GM12878 (cell line): ENCODE measurements around the gene SPHK1. TPM values are rescaled to one million over a fixed set of nuclear protein-coding genes. Genes with fewer than 3 reads are reported as not detected.
A peak's percentile ranks its signal among the peaks of the same experiment; 100 is the strongest.

Source experiments
- ATAC-seq: fragments of 200-7000 bp; cut with Tn5 transposase; 3 replicates; pipeline ENCODE4 v1.9.1; 2020; ENCODE audit warnings: mild to moderate bottlenecking, moderate library complexity
- BruUV-seq: library from RNA; stranded (reverse); fragments of 400-500 nt; replicated peaks from 2 replicates; lab custom pipeline; 2021; lab: Mats Ljungman, UMichigan
- CTCF ChIA-PET: fragments of 300-600 bp; sonication (Branson Sonifier 250); formaldehyde crosslinking; extraction: SDS; loops from one replicate; lab custom pipeline; 2021; ENCODE audit warnings: inconsistent platforms; lab: Yijun Ruan, JAX
- POLR2A ChIA-PET: fragments of 350-600 bp; formaldehyde crosslinking; extraction: SDS; loops from one replicate; lab custom pipeline; 2021; ENCODE audit warnings: inconsistent platforms; lab: Charles Lee
- RAD21 ChIA-PET: fragments of 300-600 bp; sonication (Branson Sonifier 250); formaldehyde crosslinking; loops from one replicate; lab custom pipeline; 2023; ENCODE audit warnings: antibody characterized with exemption; ENCODE audit not compliant: unreplicated experiment; lab: Charles Lee
- SMC1A ChIA-PET: fragments of 300-600 bp; sonication (Branson Sonifier 250); formaldehyde crosslinking; loops from one replicate; lab custom pipeline; 2023; ENCODE audit not compliant: unreplicated experiment, uncharacterized antibody; lab: Charles Lee
- DNase-seq: peaks from one replicate; pipeline ENCODE4 v3.0.0-alpha.2; 2011; ENCODE audit warnings: low read depth, low spot score
- FAIRE-seq: peaks from 3 replicates; lab custom pipeline; 2011; peaks lifted over from hg19 to GRCh38; lab: Jason Lieb, UNC
- H2AFZ ChIP-seq: 2 replicates; pipeline ENCODE4 v1.6.0; 2011; ENCODE audit warnings: low read depth, low read length, control low read depth; ENCODE audit not compliant: control insufficient read depth
- H3K27ac ChIP-seq: 2 replicates; pipeline ENCODE4 v1.5.1; 2011; ENCODE audit warnings: control low read depth; ENCODE audit not compliant: control insufficient read depth, insufficient read depth
- H3K27me3 ChIP-seq, 2 experiments: replicated peaks in 1 of 2; 2 replicates each; pipeline versions ENCODE4 v1.6.0 to v1.6.1; 2011; ENCODE audit warnings: low read length in 1 of 2; ENCODE audit not compliant: control insufficient read depth in 2 of 2, insufficient read depth in 2 of 2
- H3K36me3 ChIP-seq, 2 experiments: 2 replicates each; pipeline ENCODE4 v1.5.1; 2011; ENCODE audit warnings: low read length in 1 of 2; ENCODE audit not compliant: control insufficient read depth in 2 of 2, insufficient read depth in 2 of 2
- H3K4me1 ChIP-seq: 2 replicates; pipeline ENCODE4 v1.6.1; 2011; ENCODE audit warnings: mild to moderate bottlenecking, low read length, moderate library complexity, mixed read lengths; ENCODE audit not compliant: control insufficient read depth, insufficient read depth
- H3K4me2 ChIP-seq: 2 replicates; pipeline ENCODE4 v1.6.0; 2011; ENCODE audit warnings: control low read depth; ENCODE audit not compliant: control insufficient read depth, insufficient read depth
- H3K4me3 ChIP-seq: fragments of 200-600 bp; sonication (generic); 2 replicates; pipeline ENCODE4 v1.5.1; 2016
- H3K79me2 ChIP-seq: 2 replicates; pipeline ENCODE4 v1.6.0; 2011; ENCODE audit warnings: low read length; ENCODE audit not compliant: control insufficient read depth, insufficient read depth
- H3K9ac ChIP-seq: 2 replicates; pipeline ENCODE4 v1.8.0; 2011; ENCODE audit warnings: low read length, control low read depth, mixed read lengths; ENCODE audit not compliant: control insufficient read depth, insufficient read depth
- H3K9me3 ChIP-seq: replicated peaks from 3 replicates; pipeline ENCODE4 v1.5.1; 2011; ENCODE audit warnings: mild to moderate bottlenecking, low read length; ENCODE audit not compliant: control insufficient read depth, insufficient read depth
- H4K20me1 ChIP-seq: 2 replicates; pipeline ENCODE4 v1.6.0; 2011; ENCODE audit not compliant: control insufficient read depth, insufficient read depth
- ATF2 ChIP-seq: IDR thresholded peaks from 2 replicates; pipeline ENCODE4 v1.6.1; 2012; ENCODE audit warnings: low read length, inconsistent platforms
- EED ChIP-seq: sonication (generic); IDR thresholded peaks from 2 replicates; pipeline ENCODE4 v1.6.1; 2016; ENCODE audit warnings: antibody characterized with exemption, low read depth
- MAX ChIP-seq: IDR thresholded peaks from 2 replicates; pipeline ENCODE4 v1.6.1; 2012; ENCODE audit warnings: low read depth, low read length, improper control_type of control experiment
- MEF2B ChIP-seq: fragments of 450-650 bp; IDR thresholded peaks from 2 replicates; pipeline ENCODE4 v1.6.1; 2018; ENCODE audit warnings: mild to moderate bottlenecking, moderate library complexity; ENCODE audit not compliant: partially characterized antibody, poor library complexity, severe bottlenecking
- PAX5 ChIP-seq: IDR thresholded peaks from 2 replicates; pipeline ENCODE4 v1.6.1; 2011; ENCODE audit warnings: low read depth, low read length, borderline replicate concordance
- RB1 ChIP-seq: fragments of 450-650 bp; formaldehyde crosslinking; IDR thresholded peaks from 2 replicates; pipeline ENCODE4 v1.6.1; 2017; ENCODE audit warnings: mild to moderate bottlenecking, borderline replicate concordance
- SIN3A ChIP-seq: IDR thresholded peaks from 2 replicates; pipeline ENCODE4 v1.6.1; 2012; ENCODE audit warnings: low read depth, low read length, improper control_type of control experiment
- SMC3 ChIP-seq: IDR thresholded peaks from 2 replicates; pipeline ENCODE4 v1.6.1; 2011; ENCODE audit warnings: low read length, improper control_type of control experiment, borderline replicate concordance
- SREBF1 ChIP-seq: IDR thresholded peaks from 2 replicates; pipeline ENCODE4 v1.6.1; 2012; ENCODE audit warnings: mild to moderate bottlenecking, low read length
- TCF7 ChIP-seq: IDR thresholded peaks from 2 replicates; pipeline ENCODE4 v1.6.1; 2014; ENCODE audit warnings: antibody characterized with exemption, borderline replicate concordance
- USF2 ChIP-seq: IDR thresholded peaks from 2 replicates; pipeline ENCODE4 v1.6.1; 2011; ENCODE audit warnings: low read depth, low read length, improper control_type of control experiment, borderline replicate concordance
- ZNF217 ChIP-seq: fragments of 450-650 bp; IDR thresholded peaks from 2 replicates; pipeline ENCODE4 v1.6.1; 2017; ENCODE audit warnings: antibody characterized with exemption, mild to moderate bottlenecking
- ZNF592 ChIP-seq: fragments of 450-650 bp; IDR thresholded peaks from 2 replicates; pipeline ENCODE4 v1.6.1; 2017; ENCODE audit warnings: mild to moderate bottlenecking, moderate library complexity
- WGBS: methylation state at CpG from one replicate; pipeline ENCODE4 v1.1.6; 2016; ENCODE audit warnings: low lambda C conversion rate; ENCODE audit not compliant: insufficient replicate concordance, insufficient coverage; ENCODE audit errors: missing lambda C conversion rate; 5-methylcytosine and 5-hydroxymethylcytosine counted together
- in situ Hi-C: fragments of 300-500 bp; cut with MboI; formaldehyde crosslinking; loops from 9 replicates; pipeline ENCODE4 v1.14.3; 2018; ENCODE audit warnings: mixed read lengths
- intact Hi-C: fragments of 100-400 bp; cut with micrococcal nuclease; formaldehyde crosslinking; loops from one replicate; pipeline ENCODE4 v1.14.2; 2022; ENCODE audit not compliant: unreplicated experiment
- polyA plus RNA-seq, 11 experiments: library from polyadenylated mRNA; depleted of rRNA in 4 of 11; unstranded in 6 of 11; stranded (reverse) in 5 of 11; fragments of >200 nt; fragmentation: Nextera tagmentation in 4 of 11; fragmentation: Illumina TruSeq in 1 of 11; extraction: Ambion mirVana in 4 of 11; extraction: Trizol in 1 of 11; gene quantifications; 1 replicate in 1 of 11; 2 replicates in 10 of 11; pipeline versions ENCODE4 v1.2.1 to v1.2.3, GENCODE V29; 2011 to 2016; ENCODE audit warnings: inconsistent platforms in 2 of 11, missing spikeins in 2 of 11, low read depth in 1 of 11
- total RNA-seq, 4 experiments: library from RNA; depleted of rRNA in 3 of 4; stranded (reverse); fragments of >200 nt in 3 of 4; fragmentation: Illumina TruSeq in 1 of 4; extraction: Trizol in 1 of 4; gene quantifications; 2 replicates each; pipeline versions ENCODE4 v1.2.1 to v1.2.3, GENCODE V29; 2013 to 2021

SPHK1 gene
- total and polyA plus RNA-seq, 10 of the 15 experiments (the other 5 are each of a cell fraction or from before 2014, with no cell fraction given), result 0.09 to 1.1 (median 0.36) TPM; not detected in 2

GRCh38 chr17:76433693-76434092 lies 49.3 kb downstream of the SPHK1 start:
- ChIA-PET CTCF (interaction anchor here (1.1 kb wide), 1 partner anchor 22 kb away, joined by 3 read pairs; no protein-coding TSS in a partner anchor), RAD21 (no interaction called here), POLR2A (no interaction called here), SMC1A (no interaction called here)
- no peak overlapping the region for H3K4me3 ChIP-seq
- H3K27me3 ChIP-seq, result no peaks in the 10 kb centered on the region
- in situ Hi-C loops, result no loop called here
- H3K27ac ChIP-seq, result no peak overlapping the region
- 71% methylated on average over 7 of the region's 9 CpGs for WGBS
- no peak for DNase-seq
- no peak for FAIRE-seq
- H2AFZ ChIP-seq, result no peak overlapping the region
- BruUV-seq, result no TSS peak
- peaks cover 39% of the 10 kb centered on the region for H3K79me2 ChIP-seq
- ATAC-seq, result no peak
- 0 out of 2 replicates have a peak overlapping the region, but pooled peaks have one; percentile 4 for H3K9ac ChIP-seq
- H3K4me1 ChIP-seq, result peaks cover 10% of the 10 kb centered on the region; the same call in 1 of the 2 replicates
- no peaks in the 10 kb centered on the region for H4K20me1 ChIP-seq
- no peak for TF ChIP-seq MAX
- TF ChIP-seq RB1, result no peak
- peak; percentile 69 for TF ChIP-seq PAX5
- TF ChIP-seq USF2, result no peak
- no peak for TF ChIP-seq SMC3
- 0 out of 2 replicates have a peak, but pooled peaks have one; percentile 26 for TF ChIP-seq ATF2
- no peak for TF ChIP-seq SREBF1
- no peak for TF ChIP-seq SIN3A
- no peak for TF ChIP-seq MEF2B
- no peak for TF ChIP-seq ZNF217
- no peak for TF ChIP-seq TCF7
- no peak for TF ChIP-seq ZNF592
- no peak for TF ChIP-seq EED
- no peaks in the 10 kb centered on the region for H3K9me3 ChIP-seq
- no peak overlapping the region; the same call in 1 of the 2 replicates for H3K4me2 ChIP-seq
- intact Hi-C loops, result no loop called here
- peaks cover 0 to 3% of the 10 kb centered on the region in 2 experiments; a peak in 1 of 4 replicates for H3K36me3 ChIP-seq
